GM19467 (cell line): Measurements from ENCODE around the gene SESN2.
A peak's percentile ranks its signal among the peaks of the same experiment; 100 is the strongest.

ENCODE experiments used
- ATAC-seq: cut with Tn5 transposase; IDR thresholded peaks from one replicate; pipeline ENCODE4 v1.9.1; 2021; ENCODE audit warnings: mild to moderate bottlenecking, moderate library complexity; ENCODE audit not compliant: unreplicated experiment

Gene SESN2

GRCh38 chr1:28259252-28259933 lies at the start of gene SESN2:
SESN2 (plus strand) TSS chr1:28259518; CDS start chr1:28259848, 330 bp downstream.
- peak; percentile 88 for ATAC-seq

DNA sequence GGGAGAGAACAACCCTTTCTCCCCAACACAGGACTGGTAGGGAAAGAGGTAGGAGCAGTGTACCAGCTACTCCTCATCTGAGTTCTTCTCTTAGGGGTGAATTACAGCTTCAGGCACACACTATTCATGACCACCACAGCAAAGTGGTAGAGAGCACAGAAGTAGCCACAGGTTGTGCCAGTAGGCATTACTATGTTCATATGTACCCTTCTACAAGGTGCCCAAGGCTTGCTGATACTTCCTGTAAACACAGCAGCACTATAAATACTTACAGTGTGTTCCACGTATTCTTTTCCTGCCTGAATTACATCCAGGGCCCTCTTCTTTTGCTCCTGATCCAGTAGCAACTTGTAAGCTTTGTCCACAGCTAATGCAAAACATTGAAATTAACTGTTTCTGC lies 49.6 kb upstream of the SESN2 start:
- no peak for ATAC-seq

DNA sequence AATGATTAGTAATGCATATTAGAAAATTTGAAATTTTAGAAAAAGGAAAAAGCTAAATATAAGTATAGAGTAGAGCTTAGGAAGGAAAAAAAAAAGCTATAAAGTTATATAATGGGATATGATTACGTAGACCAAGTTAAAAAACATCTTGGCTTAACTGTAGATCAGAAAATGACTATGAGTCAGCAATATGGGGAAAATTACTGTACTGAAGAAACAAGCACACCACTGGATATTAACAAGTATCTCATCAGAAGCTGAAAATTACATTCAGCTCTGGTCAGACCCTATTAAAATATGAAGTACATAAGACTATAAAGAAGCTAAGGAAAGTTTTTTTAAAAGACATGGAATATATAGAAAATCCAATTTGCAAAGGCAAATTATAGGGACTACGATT lies 46.0 kb upstream of the SESN2 start:
- ATAC-seq: no peak

GRCh38 chr1:28229089-28229488 lies 30.2 kb upstream of the SESN2 start:
- ATAC-seq: no peak

DNA sequence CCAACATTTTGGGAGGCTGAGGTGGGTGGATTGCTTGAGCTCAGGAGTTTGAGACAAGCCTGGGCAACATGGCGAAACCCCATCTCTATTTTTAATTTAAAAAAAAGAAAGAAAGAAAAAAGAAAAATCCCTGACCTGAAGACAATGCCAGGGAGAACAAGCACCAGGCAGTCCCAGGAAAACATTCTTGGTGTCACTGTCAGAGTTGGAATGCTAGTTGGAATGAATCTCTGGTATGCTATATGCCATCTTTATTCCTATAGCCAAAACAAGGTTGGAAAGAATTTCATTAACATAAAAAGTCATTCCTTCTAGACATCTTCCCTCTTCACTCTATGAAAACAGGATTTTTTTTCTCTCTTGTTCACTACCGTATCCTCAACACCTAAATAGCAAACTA lies 29.3 kb upstream of the SESN2 start:
- no peak for ATAC-seq

GRCh38 chr1:28232558-28233263 lies 26.6 kb upstream of the SESN2 start, which contains the start of gene DNAJC8:
DNAJC8 (minus strand) TSS chr1:28233029; CDS start chr1:28232998, 31 bp downstream.
- ATAC-seq: peak; percentile 48

DNA sequence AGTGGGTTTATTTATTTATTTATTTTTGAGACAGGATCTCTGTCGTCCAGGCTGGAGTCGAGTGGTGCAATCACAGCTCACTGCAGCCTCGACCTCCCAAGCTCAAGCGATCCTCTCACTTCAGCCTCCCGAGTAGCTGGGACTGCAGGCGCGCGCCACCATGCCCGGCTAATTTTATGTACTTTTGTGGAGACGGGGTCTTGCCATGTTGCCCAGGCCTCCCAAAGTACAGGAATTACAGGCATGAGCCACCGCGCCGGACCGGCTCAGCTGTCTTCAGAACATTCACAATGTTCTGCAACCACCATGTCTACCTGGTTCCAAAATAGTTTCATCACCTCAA lies 26.1 kb upstream of the SESN2 start:
- ATAC-seq: no peak

- ATAC-seq: peak; percentile 84
Observed at GRCh38 chr1:28235755-28236655, 23.3 kb upstream of the SESN2 start, which contains the start of gene ATP5IF1. ATP5IF1 (plus strand) TSS chr1:28236124; CDS start chr1:28236184, 60 bp downstream.

- ATAC-seq: no peak
Observed at GRCh38 chr1:28236656-28237322, 22.5 kb upstream of the SESN2 start.

DNA sequence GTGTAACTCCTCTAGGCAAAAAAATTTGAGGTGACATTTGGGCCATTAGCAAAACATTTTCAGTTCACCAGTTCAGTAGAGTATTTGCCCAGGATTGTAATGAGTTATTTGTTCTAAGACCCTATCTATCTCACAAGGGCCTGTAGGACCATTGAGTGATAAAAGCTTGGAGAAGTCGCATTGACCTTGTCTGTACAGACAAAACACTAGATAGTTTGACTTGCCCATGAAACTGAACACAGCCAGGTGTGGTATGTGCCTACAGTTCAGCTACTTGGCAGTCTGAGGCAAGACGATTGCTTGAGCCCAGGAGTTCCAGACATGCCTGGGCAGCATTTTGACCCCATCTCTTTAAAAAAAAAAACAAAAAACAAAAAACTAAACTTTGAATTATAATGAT lies 20.3 kb upstream of the SESN2 start:
- no peak for ATAC-seq

DNA sequence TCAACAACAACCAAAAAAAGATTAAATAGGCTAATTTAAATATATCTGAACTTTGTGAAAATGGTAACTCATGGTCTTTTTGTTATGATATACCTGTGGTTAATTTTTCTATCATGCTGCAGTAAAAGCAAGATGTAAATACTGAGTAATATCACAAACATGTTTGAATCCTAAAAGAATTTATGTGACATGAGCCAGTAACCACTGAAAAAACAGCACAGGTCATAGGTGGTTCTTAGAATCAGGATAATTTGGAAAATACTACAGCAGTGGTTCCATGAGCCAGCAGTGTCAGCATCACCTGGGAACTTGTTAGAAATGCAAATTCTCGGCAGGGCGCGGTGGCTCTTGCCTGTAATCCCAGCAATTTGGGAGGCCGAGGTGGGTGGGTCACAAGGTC lies 19.3 kb upstream of the SESN2 start:
- ATAC-seq: no peak

DNA sequence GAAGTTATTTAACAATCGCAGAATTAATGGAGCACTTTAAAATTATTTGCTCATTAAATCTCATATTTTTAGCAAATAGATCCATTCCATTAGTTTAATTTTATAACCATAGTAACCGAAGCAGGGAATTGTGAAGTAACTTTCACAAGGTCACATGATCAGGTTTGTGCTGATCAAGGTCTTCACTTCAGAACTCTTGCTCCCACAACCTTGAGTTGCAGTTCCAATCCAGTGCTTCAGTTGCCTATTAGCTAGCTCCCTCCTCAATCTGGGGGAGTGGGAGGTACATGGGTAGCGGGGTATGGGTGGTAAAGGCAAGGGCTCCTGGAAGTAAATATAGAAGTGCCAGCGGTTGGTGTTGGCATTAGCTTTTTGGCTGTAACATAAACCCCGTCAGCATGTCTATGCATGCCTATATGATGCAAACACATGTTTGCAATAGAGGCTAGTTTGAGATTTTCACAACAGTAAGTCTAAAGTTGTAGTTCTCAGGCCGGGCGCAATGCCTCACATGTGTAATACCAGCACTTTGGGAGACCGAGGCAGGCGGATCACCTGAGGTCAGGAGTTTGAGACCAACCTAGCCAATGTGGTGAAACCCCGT lies 17.6 kb upstream of the SESN2 start:
- no peak for ATAC-seq

- ATAC-seq: no peak
Observed at GRCh38 chr1:28243685-28244311, 15.5 kb upstream of the SESN2 start.

DNA sequence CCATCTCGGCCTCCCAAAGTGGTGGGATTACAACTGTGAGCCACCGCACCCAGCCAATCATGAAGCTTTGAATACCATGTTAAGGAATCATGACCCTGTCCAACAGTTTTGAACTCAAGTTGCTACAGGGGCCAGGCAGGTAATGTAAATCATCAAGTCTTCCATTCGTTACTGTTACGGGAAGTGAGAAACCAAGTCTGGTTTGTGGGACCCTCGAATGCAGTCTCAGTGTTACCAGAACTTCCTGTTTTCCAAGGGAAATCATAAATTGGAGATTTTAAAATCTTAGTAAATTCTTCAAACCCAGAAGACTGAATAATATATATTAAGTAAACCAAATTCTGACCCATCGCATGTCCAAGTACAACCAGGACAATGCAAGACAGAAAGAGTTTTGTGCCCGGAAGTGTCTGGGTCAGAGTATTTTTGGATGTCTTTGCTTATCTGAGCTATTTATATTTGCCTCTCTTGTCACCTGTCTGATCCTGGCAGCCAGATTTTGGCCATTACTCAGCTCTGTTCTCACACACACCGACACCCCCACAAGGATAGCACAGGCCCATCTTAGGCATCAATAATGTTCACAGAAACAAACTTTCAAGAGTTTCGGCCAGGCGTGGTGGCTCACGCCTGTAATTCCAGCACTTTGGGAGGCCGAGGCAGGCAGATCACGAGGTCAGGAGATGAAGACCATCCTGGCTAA lies 14.6 kb upstream of the SESN2 start:
- no peak for ATAC-seq

DNA sequence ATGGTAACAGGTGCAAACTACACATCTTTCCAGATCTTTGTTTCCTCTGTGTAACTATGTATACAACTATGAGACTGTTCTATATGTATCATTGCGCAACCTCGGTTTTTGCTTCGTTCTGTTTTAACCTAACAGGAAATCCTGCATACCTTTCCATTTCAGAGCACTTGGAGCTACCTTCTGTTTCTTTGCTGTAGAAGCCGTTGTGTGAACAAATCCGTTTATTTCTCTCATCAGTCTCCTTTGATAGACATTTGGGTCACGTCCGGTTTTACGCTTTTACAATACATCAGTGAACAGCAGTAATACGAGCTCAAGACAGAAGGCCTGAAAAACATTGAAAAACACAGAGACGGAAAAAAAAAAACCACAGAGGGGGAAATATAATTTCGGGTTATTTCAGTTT lies 12.9 kb upstream of the SESN2 start:
- ATAC-seq: peak; percentile 28

GRCh38 chr1:28247612-28248272 lies 11.6 kb upstream of the SESN2 start:
- ATAC-seq: no peak

DNA sequence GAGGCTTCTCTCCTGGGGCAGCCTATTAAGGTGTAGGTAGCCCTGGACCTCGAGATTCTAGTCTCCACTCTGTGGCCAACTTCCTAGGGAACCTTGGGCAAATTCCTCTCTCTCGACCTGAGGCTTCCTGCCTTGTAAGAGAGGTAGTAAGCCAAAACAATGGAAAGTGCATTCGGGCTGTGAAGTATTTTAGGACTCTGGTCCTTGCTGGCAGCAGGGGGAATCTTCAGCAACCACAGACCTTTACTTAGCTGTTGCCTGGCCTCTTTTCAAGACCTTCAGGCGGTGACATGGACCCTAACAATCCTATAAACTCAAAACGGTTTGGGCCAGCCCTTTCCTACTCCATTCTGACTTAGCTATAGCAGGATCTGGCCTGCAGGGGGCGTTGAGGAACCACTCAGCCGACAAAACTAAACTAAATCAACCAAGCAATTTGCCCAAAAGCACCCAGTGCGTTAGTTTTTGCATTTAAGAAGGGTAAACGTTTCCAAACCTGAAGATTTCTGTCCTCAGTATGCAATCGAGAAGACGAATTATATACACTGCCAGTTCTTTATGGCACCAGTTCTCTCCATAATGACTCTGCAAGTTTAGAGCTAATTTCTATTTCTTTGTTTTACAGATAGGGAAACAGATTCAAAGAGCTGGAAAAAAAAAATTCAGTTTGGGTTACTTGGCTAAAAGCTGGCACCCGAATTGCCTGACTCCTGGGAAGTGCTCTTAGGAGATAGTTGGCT lies 10.9 kb upstream of the SESN2 start:
- ATAC-seq: no peak
